H1 (cell line): Measurements from ENCODE around the gene GTF2A1. TPM values are rescaled to one million over a fixed set of nuclear protein-coding genes. Genes with fewer than 3 reads are reported as not detected.
A peak's percentile ranks its signal among the peaks of the same experiment; 100 is the strongest.

ENCODE experiments used
- CTCF ChIA-PET: fragments of 300-600 bp; sonication (Branson Sonifier 250); formaldehyde crosslinking; loops from one replicate; lab custom pipeline; 2021; ENCODE audit not compliant: partially characterized antibody; lab: Charles Lee
- POLR2A ChIA-PET: fragments of 300-600 bp; sonication (Branson Sonifier 250); formaldehyde crosslinking; loops from one replicate; lab custom pipeline; 2021; ENCODE audit warnings: inconsistent platforms; ENCODE audit not compliant: partially characterized antibody; lab: Charles Lee
- DNase-seq, 2 experiments: peaks; one replicate each; pipeline versions ENCODE4 v3.0.0 to v3.0.0-alpha.2; 2010 to 2022; ENCODE audit warnings: low spot score in 2 of 2, low read depth in 1 of 2, mixed read lengths in 1 of 2
- FAIRE-seq: peaks from 2 replicates; lab custom pipeline; 2011; peaks lifted over from hg19 to GRCh38; lab: Jason Lieb, UNC
- H2AFZ ChIP-seq: 2 replicates; pipeline ENCODE4 v1.8.1; 2012; ENCODE audit warnings: low read length, inconsistent platforms
- H2AK5ac ChIP-seq: 2 replicates; pipeline ENCODE4 v1.6.1; 2013; ENCODE audit warnings: low read depth, low read length
- H2BK120ac ChIP-seq: replicated peaks from 2 replicates; pipeline ENCODE3; 2013; ENCODE audit warnings: low read depth, low read length, inconsistent platforms
- H2BK12ac ChIP-seq: 2 replicates; pipeline ENCODE4 v1.6.1; 2013; ENCODE audit warnings: low read depth, low read length
- H2BK15ac ChIP-seq: 2 replicates; pipeline ENCODE4 v1.6.1; 2013; ENCODE audit warnings: low read length
- H2BK20ac ChIP-seq: 2 replicates; pipeline ENCODE4 v1.6.1; 2013; ENCODE audit warnings: low read length
- H2BK5ac ChIP-seq: 2 replicates; pipeline ENCODE4 v1.6.1; 2013; ENCODE audit warnings: low read depth, low read length
- H3K14ac ChIP-seq: 2 replicates; pipeline ENCODE4 v1.6.1; 2013; ENCODE audit warnings: inconsistent platforms; ENCODE audit not compliant: insufficient read length
- H3K18ac ChIP-seq: 2 replicates; pipeline ENCODE4 v1.6.1; 2013; ENCODE audit warnings: low read length; ENCODE audit errors: extremely low read depth
- H3K23ac ChIP-seq: 2 replicates; pipeline ENCODE4 v1.6.1; 2013; ENCODE audit warnings: inconsistent platforms; ENCODE audit not compliant: insufficient read length
- H3K23me2 ChIP-seq: 2 replicates; pipeline ENCODE4 v1.6.1; 2013; ENCODE audit warnings: low read depth, low read length
- H3K27ac ChIP-seq: 2 replicates; pipeline ENCODE4 v1.6.1; 2011; ENCODE audit warnings: low read depth, low read length, inconsistent platforms
- H3K27me3 ChIP-seq, 4 experiments: replicated peaks in 1 of 4; 1 replicate in 1 of 4; 2 replicates in 3 of 4; pipeline versions ENCODE4 v1.6.1 to v1.8.1; 2011 to 2013; ENCODE audit warnings: low read length in 3 of 4, mild to moderate bottlenecking in 3 of 4, inconsistent platforms in 2 of 4, mixed read lengths in 2 of 4, moderate library complexity in 1 of 4; ENCODE audit not compliant: control insufficient read depth in 3 of 4, insufficient read depth in 3 of 4; ENCODE audit errors: extremely low read depth in 1 of 4
- H3K36me3 ChIP-seq, 4 experiments: 2 replicates each; pipeline versions ENCODE4 v1.6.1 to v1.8.1; 2011 to 2013; ENCODE audit warnings: mild to moderate bottlenecking in 4 of 4, low read length in 3 of 4, moderate library complexity in 2 of 4, control low read depth in 1 of 4, inconsistent platforms in 1 of 4; ENCODE audit not compliant: insufficient read depth in 4 of 4, control insufficient read depth in 2 of 4
- H3K4ac ChIP-seq: replicated peaks from 2 replicates; pipeline ENCODE3; 2013; ENCODE audit warnings: low read length, low read depth, mixed read lengths, inconsistent platforms; ENCODE audit not compliant: insufficient read length
- H3K4me1 ChIP-seq, 4 experiments: replicated peaks in 1 of 4; 1 replicate in 1 of 4; 2 replicates in 3 of 4; pipeline versions ENCODE4 v1.6.1 to v1.8.1; 2011 to 2013; ENCODE audit warnings: low read length in 3 of 4, inconsistent platforms in 2 of 4, mixed read lengths in 1 of 4; ENCODE audit not compliant: insufficient read depth in 4 of 4, control insufficient read depth in 3 of 4
- H3K4me2 ChIP-seq, 2 experiments: 2 replicates each; pipeline versions ENCODE4 v1.6.1 to v1.8.1; 2011 to 2013; ENCODE audit warnings: low read depth in 2 of 2, low read length in 2 of 2, control low read depth in 1 of 2, inconsistent platforms in 1 of 2, mild to moderate bottlenecking in 1 of 2; ENCODE audit not compliant: insufficient read depth in 1 of 2
- H3K4me3 ChIP-seq, 4 experiments: fragments of 200-600, 300-600 bp in 1 of 4; sonication (generic), shearing (Covaris generic), sonication (Bioruptor Twin) in 1 of 4; 2 replicates each; pipeline versions ENCODE4 v1.5.1 to v1.8.1; 2011 to 2016; ENCODE audit warnings: low read length in 4 of 4, low read depth in 3 of 4, control low read depth in 2 of 4, inconsistent platforms in 2 of 4, mild to moderate bottlenecking in 2 of 4, mixed read lengths in 1 of 4, moderate library complexity in 1 of 4; ENCODE audit not compliant: insufficient read depth in 2 of 4; ENCODE audit errors: extremely low read depth in 1 of 4
- H3K56ac ChIP-seq: replicated peaks from 2 replicates; pipeline ENCODE3; 2013; ENCODE audit warnings: low read depth, mild to moderate bottlenecking, mixed read lengths, low read length, inconsistent platforms; ENCODE audit not compliant: insufficient read length
- H3K79me1 ChIP-seq: 2 replicates; pipeline ENCODE4 v1.6.1; 2013; ENCODE audit warnings: low read depth, low read length, control low read depth
- H3K79me2 ChIP-seq, 2 experiments: 2 replicates each; pipeline versions ENCODE4 v1.6.1 to v1.8.1; 2012 to 2013; ENCODE audit warnings: low read length in 2 of 2, mild to moderate bottlenecking in 2 of 2, inconsistent platforms in 1 of 2; ENCODE audit not compliant: insufficient read depth in 2 of 2, control insufficient read depth in 1 of 2
- H3K9ac ChIP-seq, 4 experiments: replicated peaks in 1 of 4; 1 replicate in 1 of 4; 2 replicates in 3 of 4; pipeline versions ENCODE4 v1.6.1 to v1.8.1; 2011 to 2013; ENCODE audit warnings: low read depth in 3 of 4, low read length in 3 of 4, control low read depth in 2 of 4, mild to moderate bottlenecking in 2 of 4, moderate library complexity in 2 of 4, inconsistent platforms in 1 of 4; ENCODE audit errors: extremely low read depth in 1 of 4
- H3K9me3 ChIP-seq, 2 experiments: 2 replicates each; pipeline versions ENCODE4 v1.6.1 to v1.8.1; 2012 to 2013; ENCODE audit warnings: mild to moderate bottlenecking in 2 of 2, moderate library complexity in 2 of 2, control low read depth in 1 of 2, inconsistent platforms in 1 of 2, low read depth in 1 of 2, low read length in 1 of 2, mixed read lengths in 1 of 2; ENCODE audit not compliant: insufficient read depth in 2 of 2
- H4K20me1 ChIP-seq, 2 experiments: replicated peaks in 1 of 2; 2 replicates each; pipeline versions ENCODE3 to v1.8.1; 2011 to 2013; ENCODE audit warnings: inconsistent platforms in 2 of 2, low read length in 2 of 2, mild to moderate bottlenecking in 1 of 2; ENCODE audit not compliant: insufficient read depth in 2 of 2, control insufficient read depth in 1 of 2
- H4K5ac ChIP-seq: 2 replicates; pipeline ENCODE4 v1.6.1; 2013; ENCODE audit warnings: low read length, low read depth, mixed read lengths, inconsistent platforms; ENCODE audit not compliant: insufficient read length
- H4K8ac ChIP-seq: 2 replicates; pipeline ENCODE4 v1.8.0; 2013; ENCODE audit warnings: mild to moderate bottlenecking, moderate library complexity, low read length, inconsistent platforms; ENCODE audit not compliant: insufficient read depth; ENCODE audit errors: extremely low read depth
- H4K91ac ChIP-seq: replicated peaks from 2 replicates; pipeline ENCODE3; 2013; ENCODE audit warnings: low read length, mixed read lengths, inconsistent platforms; ENCODE audit not compliant: insufficient read length
- MAFK ChIP-seq: IDR thresholded peaks from 2 replicates; pipeline ENCODE4 v1.6.1; 2012; ENCODE audit warnings: low read depth, mild to moderate bottlenecking, improper control_type of control experiment, low read length
- SP4 ChIP-seq: IDR thresholded peaks from 2 replicates; pipeline ENCODE4 v1.6.1; 2012; ENCODE audit warnings: low read length, inconsistent platforms
- WGBS, 2 experiments: shearing (Covaris generic) in 1 of 2; methylation state at CpG; one replicate each; pipeline versions ENCODE4 v1.1.6 to v1.1.7; 2013 to 2015; ENCODE audit warnings: low lambda C conversion rate in 2 of 2, mixed read lengths in 2 of 2, inconsistent platforms in 1 of 2, low coverage in 1 of 2, missing lambda C conversion rate in 1 of 2; ENCODE audit not compliant: insufficient replicate concordance in 2 of 2, insufficient coverage in 1 of 2, insufficient read length in 1 of 2; ENCODE audit errors: extremely low coverage in 1 of 2, missing lambda C conversion rate in 1 of 2; 5-methylcytosine and 5-hydroxymethylcytosine counted together
- polyA plus RNA-seq, 7 experiments: library from polyadenylated mRNA; depleted of rRNA in 3 of 7; stranded (reverse) in 5 of 7; unstranded in 2 of 7; fragments of >200 nt in 5 of 7; fragments of 200-250 nt in 2 of 7; gene quantifications; 1 replicate in 5 of 7; 2 replicates in 1 of 7; 4 replicates in 1 of 7; pipeline versions ENCODE4 v1.2.1 to v1.2.3, GENCODE V29; 2011 to 2013; ENCODE audit warnings: missing spikeins in 2 of 7, mixed read lengths in 2 of 7
- total RNA-seq: library from RNA; stranded (reverse); fragmentation: NEBNext Ultra II Directional; extraction: Animal tissue kit (Norgen Biotek cat#: 25700); gene quantifications from 2 replicates; pipeline ENCODE4 v1.2.1, GENCODE V29; 2021

The GTF2A1 gene
- total and polyA plus RNA-seq, 2 of the 8 experiments (the other 6 are each of a cell fraction or from before 2014, with no cell fraction given) = 24.1 to 57.8 TPM

DNA sequence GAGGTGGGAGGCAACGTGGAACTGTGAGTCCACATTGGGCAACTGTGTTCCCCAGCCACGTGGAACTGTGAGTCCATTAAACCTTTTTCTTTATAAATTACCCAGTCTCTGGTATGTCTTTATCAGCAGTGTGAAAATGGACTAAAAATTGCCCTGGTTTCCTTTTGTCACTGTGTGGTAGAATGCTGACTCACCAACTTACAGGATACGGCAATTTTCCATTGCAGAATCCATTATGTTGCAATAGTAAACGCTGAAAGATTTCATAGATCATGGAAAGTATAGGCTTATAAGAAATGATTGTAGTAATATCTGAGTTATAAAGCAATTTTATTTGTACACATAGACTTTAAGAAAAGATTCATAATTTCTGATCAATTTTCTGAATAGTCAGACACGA lies 93.0 kb downstream of the GTF2A1 start:
- Histone ChIP-seq H3K14ac (no peak overlapping the region), H2BK120ac (no peak overlapping the region), H4K91ac (no peak overlapping the region), H3K36me3 (no peaks in the 10 kb centered on the region), H4K20me1 (no peaks in the 10 kb centered on the region), H2BK5ac (no peak overlapping the region)
- FAIRE-seq = no peak
- POLR2A ChIA-PET = no interaction called here
- no peak for TF ChIP-seq SP4
- 0 out of 2 replicates have a peak, but pooled peaks have one; percentile 5 for TF ChIP-seq MAFK
- TF ChIP-seq, all 59 proteins: peak for 1
- Histone ChIP-seq H3K27me3 (no peaks in the 10 kb centered on the region), H4K5ac (no peak overlapping the region), H2BK12ac (no peak overlapping the region), H3K79me2 (no peaks in the 10 kb centered on the region), H3K23me2 (peaks cover 1% of the 10 kb centered on the region; the same call in 1 of the 2 replicates), H3K79me1 (no peaks in the 10 kb centered on the region), H3K4me2 (no peak overlapping the region), H4K8ac (no peak overlapping the region), H3K4me3 (no peak overlapping the region), H3K9me3 (no peaks in the 10 kb centered on the region; a peak in 1 of 4 replicates), H2AK5ac (no peak overlapping the region), H2BK20ac (no peak overlapping the region), H3K27ac (no peak overlapping the region), H3K56ac (no peak overlapping the region), H3K4me1 (no peaks in the 10 kb centered on the region), H3K9ac (no peak overlapping the region), H2BK15ac (no peak overlapping the region), H2AFZ (no peak overlapping the region), H3K23ac (no peak overlapping the region), H3K18ac (no peak overlapping the region), H3K4ac (no peak overlapping the region)
- CTCF ChIA-PET = no interaction called here
- no peak for DNase-seq
- 87% methylated on average over 5 of the region's 5 CpGs; no CpG with 5 or more reads in 1 of the 2 experiments for WGBS, 2 experiments
